ENCODE results near the gene ST6GALNAC6. TPM values are rescaled to one million over a fixed set of nuclear protein-coding genes. Genes with fewer than 3 reads are reported as not detected.

Gene ST6GALNAC6
- total and polyA plus RNA-seq, 3 experiments from 2014 or later: 52.3 to 54.7 (median 54.0) TPM

DNA sequence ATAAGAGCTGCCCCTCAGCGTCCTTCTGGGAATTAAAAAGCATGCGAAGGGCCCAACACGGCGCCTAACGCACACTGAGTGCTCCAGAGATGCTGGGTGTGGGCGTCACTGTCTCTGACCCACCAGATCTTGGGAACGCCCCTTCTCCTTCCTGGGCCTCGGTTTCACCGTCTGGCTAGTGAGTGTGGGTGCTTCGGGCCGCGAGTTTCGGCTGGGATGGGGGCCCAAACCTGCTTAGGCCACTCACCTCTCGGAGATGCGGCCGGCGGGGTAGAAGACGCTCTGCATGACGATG, 27.4 kb upstream of the ST6GALNAC6 start:
- Mint-ChIP-seq H3K4me3 (peak overlapping the region; percentile 54 to 83 (median 68)), H3K27ac (peak overlapping the region in 1 of 8 donors; percentile 70), H3K36me3 (no peaks in the 10 kb centered on the region), H3K4me1 (peaks cover 13 to 49% (median 21%) of the 10 kb centered on the region in 3 donors), H3K9me3 (no peaks in the 10 kb centered on the region), H3K27me3 (peaks cover 0 to 4% of the 10 kb centered on the region in 2 donors)
- ChIA-PET POLR2A (no interaction called here), CTCF (no interaction called here)
- H3K4me3 ChIP-seq (ENCODE audit: low read length): peak overlapping the region; percentile 56
- H3K4me1 ChIP-seq (ENCODE audit: insufficient read depth, low read length): peaks cover 42% of the 10 kb centered on the region
- H3K27me3 ChIP-seq (ENCODE audit: insufficient read depth, low read length, poor library complexity, severe bottlenecking): no peaks in the 10 kb centered on the region
- no peak overlapping the region for H3K27ac ChIP-seq (ENCODE audit: low read depth, low read length)
- DNase-seq: no peak
- no peaks in the 10 kb centered on the region for H3K9me3 ChIP-seq (ENCODE audit: low read length)
- H3K36me3 ChIP-seq (ENCODE audit: insufficient read depth, low read length): no peaks in the 10 kb centered on the region

DNA sequence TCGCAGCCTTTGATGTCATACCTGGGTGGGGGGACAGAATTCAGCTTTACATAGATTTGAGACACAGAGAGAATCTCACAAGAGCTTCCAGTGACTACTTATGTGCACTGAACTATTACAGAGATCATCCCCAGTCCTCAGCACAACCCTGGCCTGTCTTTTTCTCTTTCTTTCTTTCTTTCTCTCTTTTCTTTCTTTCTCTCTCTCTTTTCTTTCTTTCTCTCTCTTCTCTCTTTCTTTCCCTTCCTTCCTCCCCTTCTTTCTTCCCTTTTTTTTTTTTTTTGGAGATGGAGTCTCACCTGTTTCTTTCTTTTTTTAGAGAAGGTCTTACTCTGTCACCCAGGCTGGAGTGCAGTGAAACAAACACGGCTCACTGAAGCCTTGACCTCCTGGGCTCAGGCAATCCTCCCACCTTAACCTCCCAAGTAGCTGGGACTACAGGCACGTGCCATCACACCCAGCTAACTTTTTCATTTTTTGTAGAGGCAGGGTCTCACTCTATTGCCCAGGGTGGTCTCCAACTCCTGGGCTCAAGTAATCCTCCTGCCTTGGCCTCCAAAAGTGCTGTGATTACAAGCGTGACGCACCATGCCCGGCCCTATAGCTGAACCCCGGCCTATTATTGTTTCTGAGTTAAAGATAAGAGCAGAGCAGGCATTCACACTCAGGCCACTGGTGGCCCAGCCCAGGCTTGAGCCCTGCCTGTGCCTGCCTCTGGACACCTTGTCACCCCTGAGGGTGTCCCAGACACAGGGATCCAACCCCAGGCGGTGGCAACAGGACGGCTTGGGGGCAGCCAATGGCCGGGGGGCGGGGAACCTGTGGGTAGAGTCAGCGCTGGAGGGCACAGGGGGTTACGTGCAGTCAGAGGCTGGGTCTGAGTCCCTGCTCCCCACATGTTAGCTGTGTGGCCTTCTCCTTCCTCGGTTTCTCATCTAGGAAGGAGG, 26.8 kb upstream of the ST6GALNAC6 start:
- H3K4me1 Mint-ChIP-seq: peaks cover 13 to 50% (median 21%) of the 10 kb centered on the region in 3 donors
- no peaks in the 10 kb centered on the region for H3K36me3 ChIP-seq (ENCODE audit: insufficient read depth, low read length)
- H3K27ac ChIP-seq (ENCODE audit: low read depth, low read length): no peak overlapping the region
- CTCF ChIA-PET: interaction anchor here (1.4 to 8.1 kb wide), 3 partner anchors 57 to 191 kb away, joined by 3 to 68 read pairs (median 12); partner anchors contain the start of gene TOR2A
- H3K4me3 ChIP-seq (ENCODE audit: low read length): peak overlapping the region; percentile 56
- H3K27me3 ChIP-seq (ENCODE audit: insufficient read depth, low read length, poor library complexity, severe bottlenecking): no peaks in the 10 kb centered on the region
- H3K4me3 Mint-ChIP-seq: peak overlapping the region in 5 of 7 donors; percentile 55 to 75 (median 66)
- no peak for DNase-seq
- peaks cover 0 to 4% of the 10 kb centered on the region in 2 donors for H3K27me3 Mint-ChIP-seq
- peaks cover 43% of the 10 kb centered on the region for H3K4me1 ChIP-seq (ENCODE audit: insufficient read depth, low read length)
- POLR2A ChIA-PET: interaction anchor here (0.5 kb wide), 1 partner anchor 13 kb away, joined by 3 read pairs; no protein-coding TSS in a partner anchor
- H3K9me3 Mint-ChIP-seq: no peaks in the 10 kb centered on the region
- no peaks in the 10 kb centered on the region for H3K36me3 Mint-ChIP-seq
- H3K27ac Mint-ChIP-seq: peak overlapping the region in 1 of 8 donors; percentile 85
- no peaks in the 10 kb centered on the region for H3K9me3 ChIP-seq (ENCODE audit: low read length)

DNA sequence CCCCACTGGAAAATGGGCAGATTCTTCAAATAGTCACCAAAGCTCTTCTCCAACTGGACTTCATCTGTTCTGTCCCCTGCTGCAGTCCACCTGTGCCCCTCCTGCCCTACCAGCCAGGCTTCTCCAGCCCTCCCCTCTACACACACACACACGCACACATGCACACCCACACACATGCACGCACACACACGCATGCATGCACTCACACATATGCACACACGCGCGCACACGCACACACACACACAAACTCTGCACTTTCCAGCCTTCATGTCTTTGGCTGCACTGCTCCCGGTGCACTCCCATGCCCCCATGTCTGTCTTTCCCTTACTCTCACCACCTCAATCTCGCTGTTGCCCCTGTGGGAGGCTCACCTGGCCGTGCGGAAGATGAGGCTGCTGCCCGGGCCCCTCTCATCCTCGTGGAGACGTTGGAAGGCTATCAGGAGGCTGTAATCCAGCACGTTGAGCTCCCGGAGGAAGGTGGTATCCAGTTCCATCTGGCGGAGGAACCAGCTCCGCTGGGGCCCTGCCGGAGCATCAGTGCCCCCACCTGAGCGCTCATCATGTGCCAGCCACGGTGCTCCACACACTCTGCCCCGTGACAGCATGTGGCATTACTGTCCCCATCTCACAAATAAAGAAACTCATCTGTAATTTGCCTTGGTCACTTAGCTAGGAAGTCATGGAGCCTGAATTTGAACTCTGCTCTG, 25.5 kb upstream of the ST6GALNAC6 start:
- Histone ChIP-seq H3K36me3 (ENCODE audit: insufficient read depth, low read length) (no peaks in the 10 kb centered on the region), H3K27me3 (ENCODE audit: insufficient read depth, low read length, poor library complexity, severe bottlenecking) (no peaks in the 10 kb centered on the region), H3K4me1 (ENCODE audit: insufficient read depth, low read length) (peaks cover 39% of the 10 kb centered on the region), H3K4me3 (ENCODE audit: low read length) (no peak overlapping the region), H3K27ac (ENCODE audit: low read depth, low read length) (no peak overlapping the region), H3K9me3 (ENCODE audit: low read length) (no peaks in the 10 kb centered on the region)
- Mint-ChIP-seq H3K9me3 (no peaks in the 10 kb centered on the region), H3K27me3 (peaks cover 0 to 8% of the 10 kb centered on the region in 2 donors), H3K4me1 (peaks cover 5 to 41% (median 15%) of the 10 kb centered on the region in 3 donors), H3K36me3 (no peaks in the 10 kb centered on the region), H3K4me3 (no peak overlapping the region), H3K27ac (peak overlapping the region in 5 of 8 donors; percentile 11 to 87 (median 73))
- DNase-seq: no peak
- ChIA-PET POLR2A (no interaction called here), CTCF (interaction anchor here (0.8 to 8.1 kb wide), 5 partner anchors 8 to 193 kb away, joined by 3 to 68 read pairs (median 3); partner anchors contain the start of gene TOR2A)

DNA sequence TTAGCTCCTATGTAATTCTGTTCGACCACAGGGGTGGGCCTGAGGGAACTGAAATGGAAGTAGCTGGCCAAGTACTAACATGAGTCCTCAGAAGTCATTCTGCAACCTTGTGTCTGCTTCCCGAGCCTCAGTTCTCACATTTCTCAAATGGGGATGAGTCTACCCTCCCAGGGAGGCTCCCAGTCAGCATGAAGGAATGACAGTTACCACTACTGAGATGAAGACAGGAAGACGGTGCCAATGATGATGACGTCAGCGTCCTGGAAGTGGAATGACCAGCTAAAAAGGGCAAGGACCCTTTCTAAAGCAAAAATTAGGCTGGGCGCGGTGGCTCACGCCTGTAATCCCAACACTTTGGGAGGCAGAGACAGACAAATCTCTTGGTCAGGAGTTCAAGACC, 24.4 kb upstream of the ST6GALNAC6 start:
- H3K4me3 ChIP-seq (ENCODE audit: low read length): no peak overlapping the region
- Mint-ChIP-seq H3K4me3 (peak overlapping the region in 1 of 7 donors; percentile 51), H3K27me3 (peaks cover 0 to 8% of the 10 kb centered on the region in 2 donors), H3K4me1 (peaks cover 9 to 39% (median 21%) of the 10 kb centered on the region in 3 donors), H3K27ac (no peak overlapping the region), H3K9me3 (no peaks in the 10 kb centered on the region), H3K36me3 (no peaks in the 10 kb centered on the region)
- H3K27me3 ChIP-seq (ENCODE audit: insufficient read depth, low read length, poor library complexity, severe bottlenecking): no peaks in the 10 kb centered on the region
- no peak for DNase-seq
- CTCF ChIA-PET: interaction anchor here (1.0 to 8.1 kb wide), 6 partner anchors 9 to 334 kb away, joined by 3 to 68 read pairs (median 8); partner anchors contain the start of gene TOR2A
- peaks cover 40% of the 10 kb centered on the region for H3K4me1 ChIP-seq (ENCODE audit: insufficient read depth, low read length)
- H3K36me3 ChIP-seq (ENCODE audit: insufficient read depth, low read length): no peaks in the 10 kb centered on the region
- no peaks in the 10 kb centered on the region for H3K9me3 ChIP-seq (ENCODE audit: low read length)
- POLR2A ChIA-PET: no interaction called here
- no peak overlapping the region for H3K27ac ChIP-seq (ENCODE audit: low read depth, low read length)

DNA sequence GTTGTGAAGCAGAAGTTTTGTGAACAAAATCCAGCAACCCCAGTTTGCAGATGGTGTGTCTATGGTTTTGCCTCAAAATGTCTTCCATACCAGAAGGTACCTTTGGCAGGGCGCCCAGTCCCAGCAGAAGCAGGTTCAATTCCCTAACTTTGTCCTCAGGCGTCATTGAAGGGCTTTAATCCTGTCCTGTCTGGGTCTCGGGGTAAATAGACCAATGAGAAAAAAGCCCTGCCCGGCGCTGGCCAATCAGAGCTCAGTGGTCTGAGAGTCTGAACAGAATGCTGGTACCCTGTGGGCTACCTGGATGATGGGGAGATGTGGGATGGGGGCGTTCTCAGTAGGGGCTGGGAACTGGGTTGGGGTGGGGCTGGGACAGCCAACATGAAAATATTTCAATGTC, 23.6 kb upstream of the ST6GALNAC6 start:
- Mint-ChIP-seq H3K27ac (no peak overlapping the region), H3K27me3 (peaks cover 0 to 5% of the 10 kb centered on the region in 2 donors), H3K4me3 (no peak overlapping the region), H3K9me3 (no peaks in the 10 kb centered on the region), H3K4me1 (peaks cover 15 to 41% (median 24%) of the 10 kb centered on the region in 3 donors), H3K36me3 (no peaks in the 10 kb centered on the region)
- DNase-seq: no peak
- ChIA-PET CTCF (interaction anchor here (1.0 to 8.1 kb wide), 10 partner anchors 14 to 708 kb away, joined by 3 to 68 read pairs (median 6); partner anchors contain the start of gene TOR2A), POLR2A (no interaction called here)
- Histone ChIP-seq H3K27ac (ENCODE audit: low read depth, low read length) (no peak overlapping the region), H3K4me1 (ENCODE audit: insufficient read depth, low read length) (peaks cover 40% of the 10 kb centered on the region), H3K27me3 (ENCODE audit: insufficient read depth, low read length, poor library complexity, severe bottlenecking) (no peaks in the 10 kb centered on the region), H3K36me3 (ENCODE audit: insufficient read depth, low read length) (no peaks in the 10 kb centered on the region), H3K4me3 (ENCODE audit: low read length) (no peak overlapping the region), H3K9me3 (ENCODE audit: low read length) (no peaks in the 10 kb centered on the region)

DNA sequence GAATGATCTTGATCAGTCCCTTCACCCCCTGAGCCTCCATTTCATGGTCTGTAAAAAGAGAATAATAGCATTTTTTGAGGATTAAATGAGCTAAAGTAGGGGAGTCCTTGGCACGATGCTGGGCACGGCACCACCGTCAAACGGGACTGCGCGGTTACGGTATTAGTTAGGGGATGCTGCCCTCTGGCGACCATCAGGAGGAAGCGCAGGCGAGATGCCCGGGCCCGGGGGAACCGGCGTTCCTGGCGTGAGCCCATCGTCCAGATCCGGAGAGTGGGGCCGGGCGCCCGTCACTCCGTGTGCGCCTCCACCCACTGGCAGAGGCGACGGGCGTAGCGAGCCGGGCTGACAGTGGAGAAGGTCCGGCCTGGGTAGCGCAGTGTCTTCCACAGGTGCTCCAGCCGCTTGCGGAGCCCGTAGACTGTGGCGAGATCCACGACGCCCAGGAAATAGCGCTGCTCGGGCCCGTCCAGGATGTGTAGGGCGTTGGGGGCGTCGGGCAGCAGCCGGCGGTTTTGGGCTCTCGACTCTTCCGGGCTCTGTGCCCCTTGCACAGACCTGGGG, 22.2 kb upstream of the ST6GALNAC6 start:
- Mint-ChIP-seq H3K4me1 (peaks cover 25 to 40% (median 28%) of the 10 kb centered on the region in 3 donors), H3K27me3 (peaks cover 0 to 4% of the 10 kb centered on the region in 2 donors), H3K27ac (peak overlapping the region in 6 of 8 donors; percentile 23 to 60 (median 52)), H3K36me3 (no peaks in the 10 kb centered on the region), H3K9me3 (no peaks in the 10 kb centered on the region), H3K4me3 (peak overlapping the region in 6 of 7 donors; percentile 11 to 62 (median 33))
- Histone ChIP-seq H3K4me3 (ENCODE audit: low read length) (peak overlapping the region; percentile 17), H3K4me1 (ENCODE audit: insufficient read depth, low read length) (peaks cover 42% of the 10 kb centered on the region), H3K9me3 (ENCODE audit: low read length) (no peaks in the 10 kb centered on the region), H3K27me3 (ENCODE audit: insufficient read depth, low read length, poor library complexity, severe bottlenecking) (no peaks in the 10 kb centered on the region), H3K36me3 (ENCODE audit: insufficient read depth, low read length) (no peaks in the 10 kb centered on the region), H3K27ac (ENCODE audit: low read depth, low read length) (no peak overlapping the region)
- POLR2A ChIA-PET: interaction anchor here (0.6 to 1.0 kb wide), 4 partner anchors 15 to 231 kb away, joined by 3 to 9 read pairs (median 4); partner anchors contain the start of gene TOR2A
- CTCF ChIA-PET: interaction anchor here (0.6 to 8.1 kb wide), 45 partner anchors 8 to 502 kb away, joined by 3 to 68 read pairs (median 5); partner anchors contain the start of genes CDK9, DPM2, FPGS and PIP5KL1
- peak; percentile 68 to 81 (median 75) for DNase-seq

DNA sequence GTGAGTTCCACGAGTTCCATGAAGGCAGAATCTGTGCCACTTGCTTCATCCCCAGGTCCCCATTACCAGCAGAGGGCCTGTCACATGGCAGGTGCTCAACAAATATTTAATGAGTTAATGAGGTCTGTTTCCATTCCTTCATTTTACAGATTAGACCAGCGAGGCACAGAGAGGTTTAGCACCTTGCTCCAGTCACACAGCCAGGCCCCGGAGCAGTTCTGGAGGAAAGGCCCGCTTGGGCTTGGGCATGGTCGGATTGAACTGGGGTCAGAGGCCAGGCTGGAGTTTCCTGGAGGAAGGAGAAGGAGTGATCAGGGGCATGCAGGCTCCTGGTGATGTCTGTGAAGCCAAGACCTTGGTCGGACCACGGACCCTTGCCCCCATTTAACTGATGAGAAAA, 21.4 kb upstream of the ST6GALNAC6 start:
- no peak overlapping the region for H3K4me3 ChIP-seq (ENCODE audit: low read length)
- ChIA-PET CTCF (interaction anchor here (0.6 to 8.1 kb wide), 43 partner anchors 7 to 501 kb away, joined by 3 to 68 read pairs (median 5); partner anchors contain the start of genes CDK9, DPM2, FPGS and PIP5KL1), POLR2A (interaction anchor here (0.6 to 1.0 kb wide), 3 partner anchors 14 to 186 kb away, joined by 3 to 9 read pairs (median 4); partner anchors contain the start of gene TOR2A)
- Mint-ChIP-seq H3K36me3 (peaks cover 0 to 2% (median 0%) of the 10 kb centered on the region in 3 donors), H3K4me3 (peak overlapping the region in 3 of 7 donors; percentile 30 to 73 (median 45)), H3K27me3 (peaks cover 0 to 4% of the 10 kb centered on the region in 2 donors), H3K4me1 (peaks cover 28 to 40% (median 29%) of the 10 kb centered on the region in 3 donors), H3K9me3 (no peaks in the 10 kb centered on the region), H3K27ac (peak overlapping the region in 1 of 8 donors; percentile 54)
- H3K4me1 ChIP-seq (ENCODE audit: insufficient read depth, low read length): peaks cover 43% of the 10 kb centered on the region
- H3K27me3 ChIP-seq (ENCODE audit: insufficient read depth, low read length, poor library complexity, severe bottlenecking): no peaks in the 10 kb centered on the region
- H3K27ac ChIP-seq (ENCODE audit: low read depth, low read length): no peak overlapping the region
- no peaks in the 10 kb centered on the region for H3K36me3 ChIP-seq (ENCODE audit: insufficient read depth, low read length)
- no peak for DNase-seq
- H3K9me3 ChIP-seq (ENCODE audit: low read length): no peaks in the 10 kb centered on the region
